HG03520 (cell line): ENCODE results near the gene EIF3A.
"Not testable (repeated sequence)": the region's sequence is repeated elsewhere in the genome, so short reads cannot be mapped to it uniquely, and the experiment has no call there.

Experiments used
- ATAC-seq: cut with Tn5 transposase; IDR thresholded peaks from one replicate; pipeline ENCODE4 v1.9.1; 2021; ENCODE audit warnings: mild to moderate bottlenecking, moderate library complexity; ENCODE audit not compliant: unreplicated experiment

EIF3A gene

DNA sequence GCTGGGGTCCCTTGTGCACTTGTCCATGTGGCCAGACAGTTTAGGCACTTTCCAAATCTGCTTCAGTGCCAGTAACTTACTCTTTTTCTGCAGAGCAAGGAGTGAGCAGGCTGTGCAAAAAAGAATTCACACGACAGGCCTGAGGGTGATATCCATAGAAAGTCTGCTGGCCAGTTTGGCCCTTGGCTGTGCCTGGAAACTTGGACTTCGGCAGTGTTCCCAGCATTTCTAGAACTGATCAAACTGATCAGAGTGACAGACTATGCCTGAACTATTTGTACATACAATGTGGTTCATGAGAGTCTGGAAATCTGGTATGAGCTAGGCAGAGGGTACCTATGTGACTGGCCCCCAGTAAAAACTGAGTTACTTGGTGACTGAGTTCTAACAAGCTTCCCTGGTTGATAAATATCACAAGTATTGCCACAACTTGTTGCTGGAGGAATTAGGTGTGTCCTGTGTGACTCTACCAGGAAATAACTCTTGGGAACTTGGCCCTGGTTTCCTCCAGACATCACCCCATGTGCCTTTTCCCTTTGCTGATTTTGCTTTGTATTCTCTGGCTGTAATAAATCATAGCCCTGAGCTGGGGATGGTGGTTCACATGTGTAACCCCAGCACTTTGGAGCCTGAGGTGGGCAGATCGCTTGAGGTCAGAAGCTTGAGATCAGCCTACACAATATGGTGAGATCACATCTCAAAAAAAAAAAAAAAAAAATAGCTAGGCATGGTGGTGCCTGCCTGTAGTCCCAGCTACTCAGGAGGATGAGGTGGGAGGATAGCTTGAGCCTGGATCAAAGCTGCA, 20.0 kb upstream of the EIF3A start:
- ATAC-seq, result no peak

GRCh38 chr10:119098576-119098975, 18.0 kb upstream of the EIF3A start:
- no peak for ATAC-seq

DNA sequence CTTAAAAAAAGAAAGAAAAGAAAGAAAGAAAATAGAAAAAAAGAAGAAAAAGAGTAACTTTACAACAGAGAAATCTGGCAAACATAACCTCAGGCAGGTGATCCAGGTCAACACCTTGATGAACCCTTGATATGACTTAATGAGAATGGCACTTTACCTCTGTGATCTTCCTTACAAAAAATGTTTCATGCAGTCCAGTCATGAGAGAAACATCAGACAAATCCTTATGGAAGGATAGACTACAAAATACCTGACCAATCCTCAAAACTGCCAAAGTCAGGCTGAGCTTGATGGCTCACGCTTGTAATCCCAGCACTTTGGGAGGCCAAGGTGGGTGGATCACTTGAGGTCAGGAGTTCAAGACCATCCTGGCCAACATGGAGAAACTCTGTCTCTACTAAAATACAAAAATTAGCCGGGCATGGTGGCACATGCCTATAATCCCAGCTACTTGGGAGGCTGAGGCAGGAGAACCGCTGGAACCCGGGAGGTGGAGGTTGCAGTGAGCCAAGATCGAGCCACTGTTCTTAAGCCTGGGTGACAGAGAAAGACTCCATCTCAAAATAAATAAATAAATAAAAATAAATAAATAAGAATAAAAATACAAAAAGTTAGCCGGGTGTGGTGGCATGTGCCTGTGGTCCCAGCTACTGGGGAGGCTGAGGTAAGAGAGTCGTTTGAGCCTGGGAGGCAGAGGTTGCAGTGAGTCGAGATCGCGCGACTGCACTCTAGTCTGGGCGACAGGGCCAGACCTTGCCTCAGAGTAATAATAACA, 16.2 kb upstream of the EIF3A start:
- ATAC-seq, result not testable (repeated sequence)

- ATAC-seq, result no peak
Measured at GRCh38 chr10:119095640-119096039, 15.0 kb upstream of the EIF3A start.

- no peak for ATAC-seq
Measured at GRCh38 chr10:119090968-119091367, 10.4 kb upstream of the EIF3A start.

DNA sequence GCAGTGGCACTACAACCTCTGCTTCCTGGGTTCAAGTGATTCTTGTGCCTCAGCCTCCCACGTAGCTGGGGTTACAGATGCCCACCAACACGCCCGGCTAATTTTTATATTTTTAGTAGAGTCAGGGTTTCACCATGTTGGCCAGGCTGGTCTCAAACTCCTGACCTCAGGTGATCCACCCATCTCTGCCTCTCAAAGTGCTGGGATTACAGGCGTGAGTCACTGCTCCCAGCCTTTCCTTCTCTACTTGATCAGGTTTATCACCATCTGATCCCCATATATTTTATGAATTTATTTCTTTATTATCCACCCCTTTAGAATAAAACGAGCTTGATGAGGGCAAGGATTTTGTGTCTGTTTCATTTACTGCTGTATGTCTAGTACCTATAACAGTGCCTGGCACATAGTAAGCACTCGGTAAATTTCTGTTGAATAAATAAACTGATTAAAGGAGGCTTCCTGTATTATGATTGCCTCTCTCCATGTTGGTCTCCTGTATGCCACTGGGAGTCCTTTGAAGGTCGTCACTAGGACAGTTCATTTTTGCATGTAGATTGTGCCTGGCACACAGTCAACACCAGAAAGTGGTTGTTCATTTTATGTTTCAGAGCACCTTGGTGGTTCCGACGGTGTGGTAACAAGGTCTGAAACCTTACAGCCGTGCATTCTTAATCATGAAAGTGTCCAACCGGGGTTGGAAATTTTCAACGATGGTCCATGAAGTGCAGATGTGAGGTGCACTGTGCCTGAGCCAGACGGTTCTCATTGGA, 9.6 kb upstream of the EIF3A start:
- no peak for ATAC-seq

- ATAC-seq, result no peak
Measured at GRCh38 chr10:119087271-119087882, 6.8 kb upstream of the EIF3A start.

DNA sequence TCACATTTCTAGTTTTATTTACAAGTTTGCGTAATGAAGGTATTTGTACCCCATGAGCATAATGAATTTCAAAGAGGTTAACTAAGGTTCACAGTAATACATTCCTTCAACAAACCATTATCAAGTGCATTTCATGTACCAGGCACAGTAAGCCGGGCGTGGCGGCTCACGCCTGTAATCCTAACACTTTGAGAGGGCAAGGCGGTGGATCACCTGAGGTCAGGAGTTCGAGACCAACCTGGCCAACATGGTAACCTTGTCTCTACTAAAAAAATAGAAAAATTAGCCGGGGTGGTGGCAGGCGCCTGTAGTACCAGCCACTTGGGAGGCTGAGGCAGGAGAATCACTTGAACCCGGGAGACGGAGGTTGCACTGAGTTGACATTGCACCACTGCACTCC, 4.3 kb upstream of the EIF3A start:
- no peak for ATAC-seq

GRCh38 chr10:119079599-119080520, 757 bp downstream of the EIF3A start:
- peak; percentile 57 for ATAC-seq

DNA sequence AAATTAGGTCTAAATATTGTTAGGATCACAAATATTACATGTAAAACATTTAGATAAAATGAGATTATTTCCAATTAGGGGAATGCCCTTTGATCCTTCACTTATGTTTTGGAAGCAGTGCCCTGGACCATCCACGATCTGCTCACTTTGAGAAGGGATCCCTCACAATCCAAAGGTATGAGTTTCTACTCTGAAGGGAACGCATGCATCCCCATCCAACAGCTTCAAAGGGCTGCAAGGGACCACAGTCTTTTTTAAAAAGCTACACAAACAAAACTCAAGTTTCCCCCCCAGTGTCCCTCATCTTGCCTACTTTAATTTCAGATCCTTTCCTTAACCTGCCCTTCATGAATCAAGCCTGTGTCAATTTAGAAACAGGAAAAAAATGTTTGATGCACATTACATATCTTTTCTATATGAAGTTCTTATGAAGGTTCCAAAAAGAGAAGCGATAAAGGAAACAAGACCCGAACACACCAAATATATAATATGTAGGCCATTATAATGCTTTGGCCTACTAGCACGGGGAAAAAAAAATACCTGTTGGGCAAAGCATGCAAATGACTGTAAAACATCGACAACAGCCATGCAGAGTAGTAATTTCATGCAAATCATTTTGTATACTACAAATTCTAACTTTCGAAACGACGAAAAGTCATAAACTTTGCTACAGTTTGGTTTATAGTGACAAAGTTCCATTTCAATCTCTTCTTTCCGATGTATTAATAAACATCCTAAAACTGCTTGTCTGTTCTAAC, 2.0 kb downstream of the EIF3A start:
- ATAC-seq, result no peak

DNA sequence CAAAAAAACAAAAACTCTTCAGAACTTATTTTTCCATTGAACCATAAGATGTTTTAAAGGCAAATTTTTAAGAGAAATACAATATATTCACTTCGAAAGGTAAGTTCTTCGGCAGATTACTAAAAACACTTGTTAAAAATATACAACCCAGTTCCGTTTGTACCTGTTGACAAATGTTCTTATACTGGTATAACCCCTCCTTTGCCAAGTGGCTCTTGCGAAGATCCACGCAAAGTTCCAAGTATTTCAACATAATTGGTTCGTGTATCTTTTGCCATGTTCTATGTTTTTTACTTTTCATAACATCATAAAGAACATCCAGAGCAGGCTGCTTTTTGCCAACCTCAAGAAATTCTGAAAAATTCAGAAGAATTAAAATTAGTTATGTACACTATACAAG, 7.0 kb downstream of the EIF3A start:
- no peak for ATAC-seq

DNA sequence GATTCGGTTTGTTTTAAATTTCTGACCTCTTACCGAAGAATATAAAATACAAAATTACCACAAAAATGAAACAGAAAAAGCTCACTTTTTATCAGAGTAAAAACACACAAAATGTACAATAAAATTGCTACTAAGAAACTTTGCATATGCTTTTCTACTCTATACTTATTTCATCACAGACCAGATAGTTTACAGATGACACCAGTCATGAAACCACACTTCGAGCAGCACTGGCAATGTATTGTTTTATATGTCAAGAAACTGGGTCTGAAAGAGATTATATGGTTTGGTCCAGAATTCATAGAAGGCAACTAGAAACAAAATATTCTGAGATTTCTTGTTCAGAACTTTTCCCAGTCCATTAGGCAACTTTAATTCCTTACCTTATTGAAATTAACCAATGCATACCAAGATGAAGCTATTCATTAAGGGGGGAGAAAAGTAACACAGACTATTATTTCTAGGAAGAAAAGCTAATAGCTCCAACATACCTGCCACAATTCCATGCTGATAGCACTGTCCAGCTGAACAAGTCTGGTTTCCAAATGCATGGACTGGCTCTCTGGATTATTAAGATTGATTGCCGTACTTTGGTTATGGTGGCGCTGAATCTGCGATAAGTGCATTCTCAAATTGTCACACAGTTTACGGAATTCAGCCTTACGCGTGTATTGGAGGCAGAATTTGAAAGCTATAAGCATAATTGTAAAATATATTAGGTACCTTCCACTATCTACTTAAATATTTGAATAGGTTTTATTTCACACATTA, 10.0 kb downstream of the EIF3A start:
- ATAC-seq, result no peak

DNA sequence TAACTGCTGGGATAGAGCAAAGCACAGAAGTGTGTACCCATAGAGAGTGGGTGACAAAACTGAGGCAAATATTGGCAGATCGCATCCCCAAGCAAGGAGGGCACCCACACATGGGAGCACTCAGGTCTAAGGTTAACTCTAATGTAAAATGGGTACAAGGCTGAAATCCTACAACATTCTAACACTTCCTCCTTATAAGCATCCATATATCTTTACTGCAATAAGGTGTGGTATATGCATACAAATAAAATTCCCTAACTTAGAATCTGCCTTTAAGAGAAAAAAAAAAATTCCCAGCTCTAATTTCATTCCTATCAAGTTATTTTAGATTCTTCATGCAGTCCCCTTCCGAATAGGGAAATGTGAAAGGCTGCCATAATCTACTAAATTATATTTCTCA, 18.7 kb downstream of the EIF3A start:
- ATAC-seq, result no peak

DNA sequence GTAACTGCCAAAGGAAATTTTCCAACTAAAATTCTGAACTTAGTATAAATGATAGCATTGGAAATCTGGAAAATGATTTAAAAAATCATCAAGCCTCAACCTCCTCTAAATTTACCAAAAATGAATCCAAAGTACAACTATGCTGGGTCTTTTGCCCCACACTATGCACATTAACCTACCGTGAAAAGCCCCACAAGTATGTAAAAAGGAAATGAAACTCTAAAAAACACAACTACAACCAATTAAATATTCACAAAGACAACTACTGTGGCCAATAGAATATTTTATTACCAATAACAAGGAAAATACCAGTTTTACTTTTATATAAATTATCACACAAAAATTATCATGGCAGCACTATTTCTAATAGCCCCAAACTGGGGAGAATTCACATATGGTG, 19.3 kb downstream of the EIF3A start:
- no peak for ATAC-seq

- ATAC-seq, result no peak
Measured at GRCh38 chr10:119060107-119060506, 20.5 kb downstream of the EIF3A start.

GRCh38 chr10:119059557-119059956, 21.1 kb downstream of the EIF3A start:
- no peak for ATAC-seq

GRCh38 chr10:119058010-119058409, 22.6 kb downstream of the EIF3A start:
- no peak for ATAC-seq

DNA sequence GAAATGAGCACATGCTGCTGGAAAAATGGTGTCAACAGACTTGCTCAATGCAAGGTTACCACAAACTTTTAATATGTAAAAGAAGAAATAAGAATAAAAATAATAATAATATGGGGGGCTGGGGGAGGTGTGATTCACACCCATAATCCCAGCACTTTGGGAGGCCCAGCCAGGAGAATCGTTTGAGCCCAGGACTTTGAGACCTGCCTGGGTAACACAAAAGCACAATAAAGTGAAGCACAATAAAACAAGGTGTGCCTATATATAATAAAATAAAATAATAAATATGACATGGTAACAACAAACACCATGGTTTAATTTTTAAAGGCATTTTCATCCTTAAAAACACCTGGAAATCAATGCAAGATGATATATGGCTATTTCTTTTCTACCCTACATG, 25.1 kb downstream of the EIF3A start:
- ATAC-seq, result no peak

DNA sequence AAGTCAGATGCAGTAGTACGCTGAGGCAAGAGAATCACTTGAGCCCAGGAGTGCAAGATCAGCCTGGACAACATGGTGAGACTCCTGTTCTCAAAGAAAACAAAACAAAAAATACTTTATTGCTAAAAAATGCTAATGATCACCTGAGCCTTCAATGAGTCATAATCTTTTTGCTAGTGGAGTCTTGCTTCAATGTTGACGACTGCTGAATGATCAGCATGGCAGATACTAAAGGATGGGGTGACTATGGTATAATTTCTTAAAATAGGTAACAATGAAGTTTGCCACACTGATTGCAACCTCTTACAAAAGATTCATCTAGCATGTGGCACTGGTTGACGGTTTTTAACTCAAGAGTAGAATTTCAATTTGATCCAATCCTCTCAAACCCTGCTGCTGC, 28.8 kb downstream of the EIF3A start:
- ATAC-seq, result no peak
